DMS153 treated with DMSO at 0.1 percent for 48 hours (cell line): Measurements from ENCODE around the gene LTC4S.
"Not testable (repeated sequence)": the region's sequence is repeated elsewhere in the genome, so short reads cannot be mapped to it uniquely, and the experiment has no call there.

Experiments
- DNase-seq: peaks from one replicate; lab custom pipeline; 2025; ENCODE audit not compliant: unreplicated experiment; lab: John Stamatoyannopoulos, UW

Gene LTC4S

GRCh38 chr5:179793468-179794139, at the start of gene LTC4S:
TSS of gene LTC4S (plus strand) at chr5:179793986. CDS start at chr5:179794081, 95 bp downstream.
- no peak for DNase-seq

GRCh38 chr5:179744106-179744505, 49.7 kb upstream of the LTC4S start:
- DNase-seq = not testable (repeated sequence)

GRCh38 chr5:179746872-179747271, 46.9 kb upstream of the LTC4S start:
- DNase-seq = no peak

- DNase-seq = no peak
These were observed 46.0 kb upstream of the LTC4S start for GRCh38 chr5:179747811-179748210.

GRCh38 chr5:179749857-179750508, 43.8 kb upstream of the LTC4S start:
- no peak for DNase-seq

- no peak for DNase-seq
These were observed 39.8 kb upstream of the LTC4S start for GRCh38 chr5:179753971-179754370.

GRCh38 chr5:179755022-179755421, 38.8 kb upstream of the LTC4S start:
- no peak for DNase-seq

- DNase-seq = no peak
These were observed 34.8 kb upstream of the LTC4S start for GRCh38 chr5:179758955-179759354.

- no peak for DNase-seq
These were observed 33.9 kb upstream of the LTC4S start for GRCh38 chr5:179759581-179760551.

- no peak for DNase-seq
These were observed 31.6 kb upstream of the LTC4S start for GRCh38 chr5:179762079-179762780.

GRCh38 chr5:179762781-179763176, 31.0 kb upstream of the LTC4S start:
- DNase-seq = no peak

- no peak for DNase-seq
These were observed 30.4 kb upstream of the LTC4S start for GRCh38 chr5:179763215-179763945.

GRCh38 chr5:179764056-179764455, 29.7 kb upstream of the LTC4S start:
- DNase-seq = no peak

GRCh38 chr5:179765400-179765799, 28.4 kb upstream of the LTC4S start:
- no peak for DNase-seq

GRCh38 chr5:179766021-179766725, 27.6 kb upstream of the LTC4S start:
- DNase-seq = no peak

- no peak for DNase-seq
These were observed 26.9 kb upstream of the LTC4S start for GRCh38 chr5:179766726-179767455.

GRCh38 chr5:179767496-179768100, 26.2 kb upstream of the LTC4S start:
- DNase-seq = no peak

- DNase-seq = no peak
These were observed 25.3 kb upstream of the LTC4S start for GRCh38 chr5:179768326-179769085.
